ENCODE data around the gene DCST2. TPM values are rescaled to one million over a fixed set of nuclear protein-coding genes. Genes with fewer than 3 reads are reported as not detected.

The DCST2 gene
- total RNA-seq, 4 donors from 2014 or later = 0.35 to 0.54 TPM; not detected in 2

DNA sequence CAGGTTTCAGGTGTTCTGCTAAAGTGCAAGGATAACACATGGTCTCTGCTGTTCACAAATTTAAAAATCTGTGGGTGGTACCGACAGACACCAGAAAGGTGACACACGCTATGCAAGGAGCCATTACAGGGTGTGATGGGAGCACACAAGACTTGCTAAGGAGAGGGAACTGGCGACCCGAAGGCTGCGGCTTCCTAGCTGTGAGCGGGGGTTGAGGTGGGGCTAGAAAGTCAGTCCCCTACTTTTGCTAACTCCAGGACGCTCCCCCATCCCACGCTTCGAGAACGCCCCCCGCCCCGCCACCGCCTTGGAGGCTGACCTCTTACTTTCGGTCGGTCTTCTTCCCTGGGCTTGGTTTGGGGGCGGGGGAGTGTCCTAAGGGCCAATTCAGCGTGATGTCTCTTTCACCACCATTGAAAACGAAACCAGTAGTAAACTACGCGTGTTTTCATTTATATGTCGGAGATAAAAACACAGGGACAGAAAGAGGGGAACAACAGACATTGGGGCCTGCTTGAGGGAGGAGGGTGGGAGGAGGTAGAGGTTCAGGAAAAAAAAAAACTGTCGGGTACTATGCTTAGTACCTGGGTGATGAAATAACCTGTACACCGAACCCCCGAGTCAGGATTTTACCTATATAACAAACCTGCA lies 58.0 kb downstream of the DCST2 start:
- WGBS, 2 donors (ENCODE audit: low coverage in 1 of 2) = 0 to 2% methylated on average over 4 to 14 of the region's 24 CpGs
- peak overlapping the region; percentile 62 to 73 for H3K4me3 ChIP-seq
- no peak for ATAC-seq
- TF ChIP-seq CTCF (IDR thresholded peaks at IDR 0.05) (no peak), EP300 (IDR thresholded peaks at IDR 0.05) (no peak), POLR2AphosphoS5 (IDR thresholded peaks at IDR 0.05) (no peak), POLR2A (IDR thresholded peaks at IDR 0.05) (peak in 1 of 2 donors; percentile 18)
- peak overlapping the region; percentile 84 to 99 (median 97) for H3K27ac ChIP-seq
- H3K27me3 ChIP-seq = no peaks in the 10 kb centered on the region
- peaks cover 2 to 47% (median 19%) of the 10 kb centered on the region in 3 donors for H3K4me1 ChIP-seq
- H3K9me3 ChIP-seq = no peaks in the 10 kb centered on the region
- peaks cover 0 to 12% of the 10 kb centered on the region in 2 donors for H3K36me3 ChIP-seq

DNA sequence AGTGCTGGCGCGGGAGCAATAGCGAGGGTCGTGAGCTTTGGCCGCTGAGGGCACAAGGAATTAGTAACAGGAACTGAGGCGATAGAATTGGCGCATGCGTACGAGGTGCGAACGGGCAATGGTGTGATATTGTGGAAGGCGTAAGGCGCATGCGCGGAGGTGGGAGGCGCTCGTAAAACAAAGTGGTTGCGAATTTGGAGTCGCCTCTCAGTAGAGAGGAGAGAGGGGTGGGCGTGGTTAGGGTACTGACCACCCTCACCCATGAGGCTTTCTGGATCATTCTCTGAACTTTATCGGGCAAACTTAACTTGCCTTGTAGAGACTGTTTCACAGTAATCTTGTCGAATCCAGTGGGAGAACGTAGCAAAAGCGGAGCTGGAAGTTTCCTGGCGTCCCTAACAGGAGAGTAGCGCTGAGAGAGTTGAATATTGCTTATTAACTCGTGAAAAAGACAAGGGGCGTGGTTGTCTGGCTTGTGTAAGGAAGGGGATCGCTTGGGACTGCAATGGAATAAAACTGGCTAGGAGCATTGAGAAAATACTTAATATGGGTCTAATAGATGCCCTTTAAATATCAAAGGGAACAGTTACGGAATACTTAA lies 58.7 kb downstream of the DCST2 start:
- H3K4me3 ChIP-seq = peak overlapping the region; percentile 62 to 73
- H3K4me1 ChIP-seq = peaks cover 2 to 53% (median 24%) of the 10 kb centered on the region in 3 donors
- ATAC-seq = peak; percentile 49
- H3K27me3 ChIP-seq = no peaks in the 10 kb centered on the region
- H3K9me3 ChIP-seq = no peaks in the 10 kb centered on the region
- H3K27ac ChIP-seq = peak overlapping the region; percentile 84 to 99 (median 97)
- TF ChIP-seq POLR2AphosphoS5 (IDR thresholded peaks at IDR 0.05) (peak; percentile 20), CTCF (IDR thresholded peaks at IDR 0.05) (no peak), EP300 (IDR thresholded peaks at IDR 0.05) (no peak), POLR2A (IDR thresholded peaks at IDR 0.05) (peak; percentile 25 to 53)
- peaks cover 0 to 9% of the 10 kb centered on the region in 2 donors for H3K36me3 ChIP-seq
- WGBS, 2 donors (ENCODE audit: low coverage in 1 of 2) = 0 to 1% methylated on average over 19 to 30 of the region's 30 CpGs

DNA sequence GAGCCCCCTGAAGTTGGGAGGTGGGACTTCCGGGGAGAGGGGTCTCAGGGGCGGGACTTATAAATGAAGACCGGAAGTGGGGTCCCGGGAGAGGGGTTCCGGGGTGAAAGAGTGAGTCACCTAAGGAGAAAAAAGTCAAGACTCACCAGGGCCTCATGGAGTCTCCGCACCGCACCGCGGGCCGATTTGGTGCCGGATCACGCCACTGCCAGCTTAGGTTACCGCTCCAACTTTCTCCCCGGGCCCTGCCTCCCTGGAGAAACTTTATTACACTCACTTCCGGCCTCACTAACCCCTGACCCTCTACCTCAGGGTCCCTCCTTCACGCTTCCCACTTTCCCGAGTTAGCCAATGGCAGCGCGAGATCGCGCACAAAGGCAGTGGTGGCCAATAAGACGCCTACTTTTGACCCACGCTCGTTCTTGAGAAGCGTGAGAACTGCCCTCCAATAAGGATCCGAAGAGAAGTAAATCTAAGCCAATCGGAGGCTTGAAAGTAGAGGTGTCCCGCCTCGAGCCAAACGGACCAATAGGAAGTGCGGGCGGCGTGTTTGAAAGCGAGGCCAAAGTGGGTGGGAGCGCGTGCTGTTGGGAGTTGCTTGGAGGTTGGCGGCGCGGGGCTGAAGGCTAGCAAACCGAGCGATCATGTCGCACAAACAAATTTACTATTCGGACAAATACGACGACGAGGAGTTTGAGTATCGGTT lies 59.3 kb downstream of the DCST2 start, which contains the start of gene CKS1B:
TSS of gene CKS1B (plus strand) at position 580 of the 706 bp plus-strand sequence. CDS start at position 645, 65 bp downstream.
- peaks cover 2 to 60% (median 30%) of the 10 kb centered on the region in 3 donors for H3K4me1 ChIP-seq
- H3K27ac ChIP-seq = peak within 1 kb of the TSS; percentile 95 to 99 (median 99)
- peak; percentile 88 for ATAC-seq
- TF ChIP-seq POLR2A (IDR thresholded peaks at IDR 0.05) (peak; percentile 71), EP300 (IDR thresholded peaks at IDR 0.05) (no peak), POLR2AphosphoS5 (IDR thresholded peaks at IDR 0.05) (peak; percentile 74)
- H3K27me3 ChIP-seq = no peaks in the 10 kb centered on the region
- no peaks in the 10 kb centered on the region for H3K9me3 ChIP-seq
- WGBS, 2 donors (ENCODE audit: low coverage in 1 of 2) = 0 to 2% methylated on average over 22 to 46 of the region's 47 CpGs
- peaks cover 0 to 2% of the 10 kb centered on the region in 2 donors for H3K36me3 ChIP-seq
- H3K4me3 ChIP-seq = peak within 1 kb of the TSS; percentile 73 to 80

DNA sequence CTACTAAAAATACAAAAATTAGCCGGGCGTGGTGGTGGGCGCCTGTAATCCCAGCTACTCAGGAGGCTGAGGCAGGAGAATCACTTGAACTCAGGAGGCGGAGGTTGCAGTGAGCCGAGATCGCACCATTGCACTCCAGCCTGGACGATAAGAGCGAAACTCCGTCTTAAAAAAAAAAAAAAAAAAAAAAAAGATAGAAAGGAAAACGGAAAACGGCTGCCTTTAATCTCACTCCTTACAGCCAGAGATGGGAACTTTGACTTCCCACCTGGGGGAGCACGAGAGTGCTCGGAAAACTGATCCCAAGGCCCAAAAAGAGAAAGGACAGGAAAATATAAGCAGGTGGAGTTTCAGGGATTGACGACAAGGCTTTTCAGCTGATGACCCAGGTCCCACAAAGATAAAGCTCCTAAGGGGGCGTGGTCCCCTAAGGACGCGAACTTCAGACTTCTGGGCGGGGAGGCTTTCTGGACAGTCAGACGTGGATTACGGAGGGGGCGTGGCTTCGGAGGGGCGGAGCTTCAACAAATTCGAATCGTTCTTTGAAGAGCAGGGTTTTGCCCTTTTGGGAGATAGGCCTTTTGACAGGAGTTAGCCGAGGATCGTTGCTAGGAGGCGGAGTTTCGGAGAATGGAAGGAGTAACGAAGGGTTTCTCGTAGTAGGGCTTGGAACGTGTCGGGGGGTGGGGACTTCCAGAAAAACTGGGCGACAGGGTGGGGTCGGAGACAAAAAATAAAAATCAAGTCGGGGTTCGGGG lies 60.1 kb downstream of the DCST2 start:
- H3K4me1 ChIP-seq = peaks cover 2 to 67% (median 34%) of the 10 kb centered on the region in 3 donors
- peaks cover 0 to 4% of the 10 kb centered on the region in 2 donors for H3K36me3 ChIP-seq
- ATAC-seq = peak; percentile 35
- TF ChIP-seq POLR2AphosphoS5 (IDR thresholded peaks at IDR 0.05) (peak; percentile 65), EP300 (IDR thresholded peaks at IDR 0.05) (no peak), CTCF (IDR thresholded peaks at IDR 0.05) (peak in 3 of 4 experiments; percentile 15 to 33 (median 32)), POLR2A (IDR thresholded peaks at IDR 0.05) (no peak)
- H3K9me3 ChIP-seq = no peaks in the 10 kb centered on the region
- WGBS, 2 donors (ENCODE audit: low coverage in 1 of 2) = 4 to 7% methylated on average over 22 to 28 of the region's 37 CpGs
- peak overlapping the region; percentile 95 to 99 (median 99) for H3K27ac ChIP-seq
- H3K27me3 ChIP-seq = no peaks in the 10 kb centered on the region
- peak overlapping the region; percentile 73 to 80 for H3K4me3 ChIP-seq
